ENCODE results near the gene SIAH3. TPM values are rescaled to one million over a fixed set of nuclear protein-coding genes. Genes with fewer than 3 reads are reported as not detected.

Gene SIAH3
- total RNA-seq, 2 donors from 2014 or later, result 0.06 TPM; not detected in 1

- DNase-seq (ENCODE audit: low spot score), result no peak
- H3K9me3 ChIP-seq, result no peaks in the 10 kb centered on the region
- H3K27ac ChIP-seq, result no peak overlapping the region
- H3K4me1 ChIP-seq (replicated peaks), result no peaks in the 10 kb centered on the region
- intact Hi-C loops (cut with DNase I), result no loop called here
- no peak overlapping the region for H3K4me3 ChIP-seq
- H3K36me3 ChIP-seq, result no peaks in the 10 kb centered on the region
- 78% methylated on average over 4 of the region's 4 CpGs for WGBS
- H3K27me3 ChIP-seq (replicated peaks; ENCODE audit: insufficient read depth), result no peaks in the 10 kb centered on the region
- no peak for TF ChIP-seq POLR2A (IDR thresholded peaks at IDR 0.05)
- TF ChIP-seq CTCF (IDR thresholded peaks at IDR 0.05), result no peak
These were observed 18.3 kb downstream of the SIAH3 start for GRCh38 chr13:45833242-45833641.

GRCh38 chr13:45831851-45832250 lies 19.7 kb downstream of the SIAH3 start:
- Histone ChIP-seq H3K36me3 (no peaks in the 10 kb centered on the region), H3K27me3 (replicated peaks; ENCODE audit: insufficient read depth) (no peaks in the 10 kb centered on the region), H3K4me3 (no peak overlapping the region), H3K4me1 (replicated peaks) (no peaks in the 10 kb centered on the region), H3K9me3 (no peaks in the 10 kb centered on the region), H3K27ac (no peak overlapping the region)
- DNase-seq (ENCODE audit: low spot score), result no peak
- WGBS, result 95% methylated on average over 4 of the region's 4 CpGs
- intact Hi-C loops (cut with DNase I), result no loop called here
- TF ChIP-seq CTCF (IDR thresholded peaks at IDR 0.05), result no peak
- TF ChIP-seq POLR2A (IDR thresholded peaks at IDR 0.05), result no peak
- no peak for TF ChIP-seq POLR2AphosphoS5 (IDR thresholded peaks at IDR 0.05)

- no peaks in the 10 kb centered on the region for H3K27me3 ChIP-seq (replicated peaks; ENCODE audit: insufficient read depth)
- H3K36me3 ChIP-seq, result no peaks in the 10 kb centered on the region
- WGBS, result 75% methylated on average over 5 of the region's 5 CpGs
- DNase-seq (ENCODE audit: low spot score), result no peak
- intact Hi-C loops (cut with DNase I), result no loop called here
- no peaks in the 10 kb centered on the region for H3K9me3 ChIP-seq
- H3K4me1 ChIP-seq (replicated peaks), result no peaks in the 10 kb centered on the region
- TF ChIP-seq CTCF (IDR thresholded peaks at IDR 0.05), result no peak
- no peak for TF ChIP-seq POLR2AphosphoS5 (IDR thresholded peaks at IDR 0.05)
- no peak overlapping the region for H3K27ac ChIP-seq
- no peak overlapping the region for H3K4me3 ChIP-seq
These were observed 21.4 kb downstream of the SIAH3 start for GRCh38 chr13:45830121-45830520.

- Histone ChIP-seq H3K4me1 (replicated peaks) (no peaks in the 10 kb centered on the region), H3K36me3 (no peaks in the 10 kb centered on the region), H3K27me3 (replicated peaks; ENCODE audit: insufficient read depth) (no peaks in the 10 kb centered on the region), H3K27ac (no peak overlapping the region), H3K9me3 (no peaks in the 10 kb centered on the region), H3K4me3 (no peak overlapping the region)
- intact Hi-C loops (cut with DNase I), result no loop called here
- TF ChIP-seq POLR2AphosphoS5 (IDR thresholded peaks at IDR 0.05), result no peak
- TF ChIP-seq CTCF (IDR thresholded peaks at IDR 0.05), result no peak
- TF ChIP-seq POLR2A (IDR thresholded peaks at IDR 0.05), result no peak
- 82% methylated on average over 6 of the region's 6 CpGs for WGBS
- DNase-seq (ENCODE audit: low spot score), result no peak
These were observed 23.1 kb downstream of the SIAH3 start for GRCh38 chr13:45828256-45828968.

GRCh38 chr13:45827318-45827717 lies 24.2 kb downstream of the SIAH3 start:
- Histone ChIP-seq H3K9me3 (no peaks in the 10 kb centered on the region), H3K27ac (no peak overlapping the region), H3K27me3 (replicated peaks; ENCODE audit: insufficient read depth) (no peaks in the 10 kb centered on the region), H3K4me3 (no peak overlapping the region), H3K4me1 (replicated peaks) (no peaks in the 10 kb centered on the region), H3K36me3 (no peaks in the 10 kb centered on the region)
- no peak for TF ChIP-seq POLR2A (IDR thresholded peaks at IDR 0.05)
- DNase-seq (ENCODE audit: low spot score), result no peak
- intact Hi-C loops (cut with DNase I), result no loop called here
